MM.1S (cell line): ENCODE data around the gene CBX3.

ENCODE experiments used
- CTCF ChIP-seq: fragments of 300-600 bp; sonication (generic); IDR thresholded peaks from 2 replicates; pipeline ENCODE4 v1.5.1; 2016; ENCODE audit warnings: antibody characterized with exemption, low read length, mixed read lengths
- EZH2 ChIP-seq: fragments of 300-600 bp; sonication (generic); optimal IDR thresholded peaks from 2 replicates; pipeline ENCODE3; 2017; ENCODE audit warnings: low read depth, mild to moderate bottlenecking, antibody characterized with exemption, low read length, mixed read lengths
- EZH2phosphoT487 ChIP-seq: fragments of 300-600 bp; sonication (generic); IDR thresholded peaks from 2 replicates; pipeline ENCODE4 v1.6.1; 2018; ENCODE audit warnings: antibody characterized with exemption, low read length

- TF ChIP-seq CTCF (no peak), EZH2phosphoT487 (no peak), EZH2 (no peak)
Observed at GRCh38 chr7:26178272-26178960, 23.1 kb upstream of the CBX3 start.
